Calu3 (cell line): ENCODE data around the gene CHST9. TPM values are rescaled to one million over a fixed set of nuclear protein-coding genes. Genes with fewer than 3 reads are reported as not detected.

Experiments used
- BruUV-seq: library from RNA; stranded (reverse); fragments of 400-500 nt; replicated peaks from 2 replicates; lab custom pipeline; 2021; lab: Mats Ljungman, UMichigan
- CTCF ChIA-PET: fragments of 300-600 bp; sonication (Branson Sonifier 250); formaldehyde crosslinking; loops from one replicate; lab custom pipeline; 2022; ENCODE audit warnings: antibody characterized with exemption; lab: Charles Lee
- DNase-seq: peaks from one replicate; pipeline ENCODE4 v3.0.0; 2022
- H3K27ac Mint-ChIP-seq: one replicate; pipeline ENCODE4 v1.8.0; 2022; ENCODE audit warnings: mixed read lengths; ENCODE audit not compliant: unreplicated experiment
- H3K27me3 Mint-ChIP-seq: one replicate; pipeline ENCODE4 v1.8.0; 2022; ENCODE audit warnings: mixed read lengths; ENCODE audit not compliant: unreplicated experiment
- H3K36me3 Mint-ChIP-seq: one replicate; pipeline ENCODE4 v1.8.0; 2022; ENCODE audit warnings: mild to moderate bottlenecking, moderate library complexity, mixed read lengths; ENCODE audit not compliant: insufficient read depth, unreplicated experiment
- H3K4me1 Mint-ChIP-seq: one replicate; pipeline ENCODE4 v1.8.0; 2022; ENCODE audit warnings: mild to moderate bottlenecking, low read depth, mixed read lengths; ENCODE audit not compliant: unreplicated experiment
- H3K4me3 Mint-ChIP-seq: one replicate; pipeline ENCODE4 v1.8.0; 2022; ENCODE audit warnings: mild to moderate bottlenecking, low read depth, moderate library complexity, mixed read lengths; ENCODE audit not compliant: unreplicated experiment
- H3K9me3 Mint-ChIP-seq: one replicate; pipeline ENCODE4 v1.8.0; 2022; ENCODE audit warnings: low read depth, mixed read lengths; ENCODE audit not compliant: unreplicated experiment
- intact Hi-C: fragments of 100-400 bp; cut with micrococcal nuclease; formaldehyde crosslinking; loops from one replicate; pipeline ENCODE4 v1.10.0; 2022; ENCODE audit not compliant: unreplicated experiment
- total RNA-seq: library from RNA; stranded (reverse); gene quantifications from 2 replicates; pipeline ENCODE4 v1.2.3, GENCODE V29; 2022
- TF ChIP-seq, protein P1 (sequence below): fragments of 200-600 bp; IDR thresholded peaks from one replicate; pipeline ENCODE4 v1.8.0; 2022; ENCODE audit warnings: antibody characterized with exemption; ENCODE audit not compliant: unreplicated experiment

CHST9 gene
- total RNA-seq, 1 experiment from 2014 or later, result 56.9 TPM

- Mint-ChIP-seq H3K9me3 (no peaks in the 10 kb centered on the region), H3K27ac (no peak overlapping the region), H3K4me1 (no peaks in the 10 kb centered on the region), H3K27me3 (no peaks in the 10 kb centered on the region), H3K36me3 (no peaks in the 10 kb centered on the region), H3K4me3 (no peak overlapping the region)
- TF ChIP-seq, protein P1, sequence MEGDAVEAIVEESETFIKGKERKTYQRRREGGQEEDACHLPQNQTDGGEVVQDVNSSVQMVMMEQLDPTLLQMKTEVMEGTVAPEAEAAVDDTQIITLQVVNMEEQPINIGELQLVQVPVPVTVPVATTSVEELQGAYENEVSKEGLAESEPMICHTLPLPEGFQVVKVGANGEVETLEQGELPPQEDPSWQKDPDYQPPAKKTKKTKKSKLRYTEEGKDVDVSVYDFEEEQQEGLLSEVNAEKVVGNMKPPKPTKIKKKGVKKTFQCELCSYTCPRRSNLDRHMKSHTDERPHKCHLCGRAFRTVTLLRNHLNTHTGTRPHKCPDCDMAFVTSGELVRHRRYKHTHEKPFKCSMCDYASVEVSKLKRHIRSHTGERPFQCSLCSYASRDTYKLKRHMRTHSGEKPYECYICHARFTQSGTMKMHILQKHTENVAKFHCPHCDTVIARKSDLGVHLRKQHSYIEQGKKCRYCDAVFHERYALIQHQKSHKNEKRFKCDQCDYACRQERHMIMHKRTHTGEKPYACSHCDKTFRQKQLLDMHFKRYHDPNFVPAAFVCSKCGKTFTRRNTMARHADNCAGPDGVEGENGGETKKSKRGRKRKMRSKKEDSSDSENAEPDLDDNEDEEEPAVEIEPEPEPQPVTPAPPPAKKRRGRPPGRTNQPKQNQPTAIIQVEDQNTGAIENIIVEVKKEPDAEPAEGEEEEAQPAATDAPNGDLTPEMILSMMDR, result no peak
- intact Hi-C loops, result no loop called here
- no peak for DNase-seq
- CTCF ChIA-PET, result no interaction called here
- BruUV-seq, result no TSS peak
Measured at GRCh38 chr18:26965206-26965605, 219.9 kb downstream of the CHST9 start.

DNA sequence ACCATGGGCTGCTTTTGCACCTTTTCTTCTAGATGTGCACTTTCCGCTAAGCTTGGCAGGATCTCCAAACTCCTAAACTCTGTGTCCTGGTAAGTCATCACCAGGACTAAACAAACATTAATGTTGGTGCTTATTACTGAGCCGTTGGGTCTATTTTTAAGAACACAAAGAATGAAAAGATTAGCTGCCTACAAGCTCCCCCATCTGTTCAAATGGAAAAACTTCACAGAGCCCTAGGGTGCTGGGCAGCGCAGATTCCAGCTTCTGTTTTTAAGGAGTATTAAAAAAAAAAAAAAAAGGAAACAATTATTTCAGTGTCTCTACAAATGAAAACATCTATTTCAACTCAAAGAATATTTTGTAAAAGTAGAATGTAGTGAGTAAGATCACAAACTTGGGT lies 221.8 kb downstream of the CHST9 start:
- CTCF ChIA-PET, result interaction anchor here (0.7 kb wide), 1 partner anchor 579 kb away, joined by 3 read pairs; no protein-coding TSS in a partner anchor
- peaks cover 3% of the 10 kb centered on the region for H3K9me3 Mint-ChIP-seq
- TF ChIP-seq, protein P1, result no peak
- DNase-seq, result no peak
- no peaks in the 10 kb centered on the region for H3K27me3 Mint-ChIP-seq
- intact Hi-C loops, result loop anchor here (5.0 kb wide), 1 partner anchor 86 kb away; no protein-coding TSS in a partner anchor
- no peaks in the 10 kb centered on the region for H3K4me1 Mint-ChIP-seq
- no peak overlapping the region for H3K27ac Mint-ChIP-seq
- no peak overlapping the region for H3K4me3 Mint-ChIP-seq
- no peaks in the 10 kb centered on the region for H3K36me3 Mint-ChIP-seq
- BruUV-seq, result no TSS peak

- Mint-ChIP-seq H3K27ac (no peak overlapping the region), H3K4me1 (no peaks in the 10 kb centered on the region), H3K27me3 (no peaks in the 10 kb centered on the region), H3K4me3 (no peak overlapping the region), H3K9me3 (peaks cover 3% of the 10 kb centered on the region), H3K36me3 (no peaks in the 10 kb centered on the region)
- DNase-seq, result no peak
- TF ChIP-seq, protein P1, result no peak
- CTCF ChIA-PET, result no interaction called here
- intact Hi-C loops, result loop anchor here (5.0 kb wide), 1 partner anchor 85 kb away; no protein-coding TSS in a partner anchor
- no TSS peak for BruUV-seq
Measured at GRCh38 chr18:26961839-26962238, 223.3 kb downstream of the CHST9 start.

- Mint-ChIP-seq H3K9me3 (peaks cover 3% of the 10 kb centered on the region), H3K4me3 (no peak overlapping the region), H3K27ac (no peak overlapping the region), H3K27me3 (no peaks in the 10 kb centered on the region), H3K4me1 (no peaks in the 10 kb centered on the region), H3K36me3 (no peaks in the 10 kb centered on the region)
- CTCF ChIA-PET, result no interaction called here
- BruUV-seq, result no TSS peak
- DNase-seq, result no peak
- intact Hi-C loops, result loop anchor here (5.0 kb wide), 1 partner anchor 84 kb away; no protein-coding TSS in a partner anchor
- TF ChIP-seq, protein P1, result no peak
Measured at GRCh38 chr18:26960911-26961310, 224.2 kb downstream of the CHST9 start.
